H1 (cell line): Measurements from ENCODE around the gene NDUFA11. TPM values are rescaled to one million over a fixed set of nuclear protein-coding genes. Genes with fewer than 3 reads are reported as not detected.
A peak's percentile ranks its signal among the peaks of the same experiment; 100 is the strongest.

Experiments
- CTCF ChIA-PET: fragments of 300-600 bp; sonication (Branson Sonifier 250); formaldehyde crosslinking; loops from one replicate; lab custom pipeline; 2021; ENCODE audit not compliant: partially characterized antibody; lab: Charles Lee
- POLR2A ChIA-PET: fragments of 300-600 bp; sonication (Branson Sonifier 250); formaldehyde crosslinking; loops from one replicate; lab custom pipeline; 2021; ENCODE audit warnings: inconsistent platforms; ENCODE audit not compliant: partially characterized antibody; lab: Charles Lee
- DNase-seq, 2 experiments: peaks; one replicate each; pipeline versions ENCODE4 v3.0.0 to v3.0.0-alpha.2; 2010 to 2022; ENCODE audit warnings: low spot score in 2 of 2, low read depth in 1 of 2, mixed read lengths in 1 of 2
- FAIRE-seq: peaks from 2 replicates; lab custom pipeline; 2011; peaks lifted over from hg19 to GRCh38; lab: Jason Lieb, UNC
- H2AFZ ChIP-seq: 2 replicates; pipeline ENCODE4 v1.8.1; 2012; ENCODE audit warnings: low read length, inconsistent platforms
- H2AK5ac ChIP-seq: 2 replicates; pipeline ENCODE4 v1.6.1; 2013; ENCODE audit warnings: low read depth, low read length
- H2BK120ac ChIP-seq: replicated peaks from 2 replicates; pipeline ENCODE3; 2013; ENCODE audit warnings: low read depth, low read length, inconsistent platforms
- H2BK12ac ChIP-seq: 2 replicates; pipeline ENCODE4 v1.6.1; 2013; ENCODE audit warnings: low read depth, low read length
- H2BK15ac ChIP-seq: 2 replicates; pipeline ENCODE4 v1.6.1; 2013; ENCODE audit warnings: low read length
- H2BK20ac ChIP-seq: 2 replicates; pipeline ENCODE4 v1.6.1; 2013; ENCODE audit warnings: low read length
- H2BK5ac ChIP-seq: 2 replicates; pipeline ENCODE4 v1.6.1; 2013; ENCODE audit warnings: low read depth, low read length
- H3K14ac ChIP-seq: 2 replicates; pipeline ENCODE4 v1.6.1; 2013; ENCODE audit warnings: inconsistent platforms; ENCODE audit not compliant: insufficient read length
- H3K18ac ChIP-seq: 2 replicates; pipeline ENCODE4 v1.6.1; 2013; ENCODE audit warnings: low read length; ENCODE audit errors: extremely low read depth
- H3K23ac ChIP-seq: 2 replicates; pipeline ENCODE4 v1.6.1; 2013; ENCODE audit warnings: inconsistent platforms; ENCODE audit not compliant: insufficient read length
- H3K23me2 ChIP-seq: 2 replicates; pipeline ENCODE4 v1.6.1; 2013; ENCODE audit warnings: low read depth, low read length
- H3K27ac ChIP-seq: 2 replicates; pipeline ENCODE4 v1.6.1; 2011; ENCODE audit warnings: low read depth, low read length, inconsistent platforms
- H3K27me3 ChIP-seq, 4 experiments: replicated peaks in 1 of 4; 1 replicate in 1 of 4; 2 replicates in 3 of 4; pipeline versions ENCODE4 v1.6.1 to v1.8.1; 2011 to 2013; ENCODE audit warnings: low read length in 3 of 4, mild to moderate bottlenecking in 3 of 4, inconsistent platforms in 2 of 4, mixed read lengths in 2 of 4, moderate library complexity in 1 of 4; ENCODE audit not compliant: control insufficient read depth in 3 of 4, insufficient read depth in 3 of 4; ENCODE audit errors: extremely low read depth in 1 of 4
- H3K36me3 ChIP-seq, 4 experiments: 2 replicates each; pipeline versions ENCODE4 v1.6.1 to v1.8.1; 2011 to 2013; ENCODE audit warnings: mild to moderate bottlenecking in 4 of 4, low read length in 3 of 4, moderate library complexity in 2 of 4, control low read depth in 1 of 4, inconsistent platforms in 1 of 4; ENCODE audit not compliant: insufficient read depth in 4 of 4, control insufficient read depth in 2 of 4
- H3K4ac ChIP-seq: replicated peaks from 2 replicates; pipeline ENCODE3; 2013; ENCODE audit warnings: low read length, low read depth, mixed read lengths, inconsistent platforms; ENCODE audit not compliant: insufficient read length
- H3K4me1 ChIP-seq, 4 experiments: replicated peaks in 1 of 4; 1 replicate in 1 of 4; 2 replicates in 3 of 4; pipeline versions ENCODE4 v1.6.1 to v1.8.1; 2011 to 2013; ENCODE audit warnings: low read length in 3 of 4, inconsistent platforms in 2 of 4, mixed read lengths in 1 of 4; ENCODE audit not compliant: insufficient read depth in 4 of 4, control insufficient read depth in 3 of 4
- H3K4me2 ChIP-seq, 2 experiments: 2 replicates each; pipeline versions ENCODE4 v1.6.1 to v1.8.1; 2011 to 2013; ENCODE audit warnings: low read depth in 2 of 2, low read length in 2 of 2, control low read depth in 1 of 2, inconsistent platforms in 1 of 2, mild to moderate bottlenecking in 1 of 2; ENCODE audit not compliant: insufficient read depth in 1 of 2
- H3K4me3 ChIP-seq, 4 experiments: fragments of 200-600, 300-600 bp in 1 of 4; sonication (generic), shearing (Covaris generic), sonication (Bioruptor Twin) in 1 of 4; 2 replicates each; pipeline versions ENCODE4 v1.5.1 to v1.8.1; 2011 to 2016; ENCODE audit warnings: low read length in 4 of 4, low read depth in 3 of 4, control low read depth in 2 of 4, inconsistent platforms in 2 of 4, mild to moderate bottlenecking in 2 of 4, mixed read lengths in 1 of 4, moderate library complexity in 1 of 4; ENCODE audit not compliant: insufficient read depth in 2 of 4; ENCODE audit errors: extremely low read depth in 1 of 4
- H3K56ac ChIP-seq: replicated peaks from 2 replicates; pipeline ENCODE3; 2013; ENCODE audit warnings: low read depth, mild to moderate bottlenecking, mixed read lengths, low read length, inconsistent platforms; ENCODE audit not compliant: insufficient read length
- H3K79me1 ChIP-seq: 2 replicates; pipeline ENCODE4 v1.6.1; 2013; ENCODE audit warnings: low read depth, low read length, control low read depth
- H3K79me2 ChIP-seq, 2 experiments: 2 replicates each; pipeline versions ENCODE4 v1.6.1 to v1.8.1; 2012 to 2013; ENCODE audit warnings: low read length in 2 of 2, mild to moderate bottlenecking in 2 of 2, inconsistent platforms in 1 of 2; ENCODE audit not compliant: insufficient read depth in 2 of 2, control insufficient read depth in 1 of 2
- H3K9ac ChIP-seq, 4 experiments: replicated peaks in 1 of 4; 1 replicate in 1 of 4; 2 replicates in 3 of 4; pipeline versions ENCODE4 v1.6.1 to v1.8.1; 2011 to 2013; ENCODE audit warnings: low read depth in 3 of 4, low read length in 3 of 4, control low read depth in 2 of 4, mild to moderate bottlenecking in 2 of 4, moderate library complexity in 2 of 4, inconsistent platforms in 1 of 4; ENCODE audit errors: extremely low read depth in 1 of 4
- H3K9me3 ChIP-seq, 2 experiments: 2 replicates each; pipeline versions ENCODE4 v1.6.1 to v1.8.1; 2012 to 2013; ENCODE audit warnings: mild to moderate bottlenecking in 2 of 2, moderate library complexity in 2 of 2, control low read depth in 1 of 2, inconsistent platforms in 1 of 2, low read depth in 1 of 2, low read length in 1 of 2, mixed read lengths in 1 of 2; ENCODE audit not compliant: insufficient read depth in 2 of 2
- H4K20me1 ChIP-seq, 2 experiments: replicated peaks in 1 of 2; 2 replicates each; pipeline versions ENCODE3 to v1.8.1; 2011 to 2013; ENCODE audit warnings: inconsistent platforms in 2 of 2, low read length in 2 of 2, mild to moderate bottlenecking in 1 of 2; ENCODE audit not compliant: insufficient read depth in 2 of 2, control insufficient read depth in 1 of 2
- H4K5ac ChIP-seq: 2 replicates; pipeline ENCODE4 v1.6.1; 2013; ENCODE audit warnings: low read length, low read depth, mixed read lengths, inconsistent platforms; ENCODE audit not compliant: insufficient read length
- H4K8ac ChIP-seq: 2 replicates; pipeline ENCODE4 v1.8.0; 2013; ENCODE audit warnings: mild to moderate bottlenecking, moderate library complexity, low read length, inconsistent platforms; ENCODE audit not compliant: insufficient read depth; ENCODE audit errors: extremely low read depth
- H4K91ac ChIP-seq: replicated peaks from 2 replicates; pipeline ENCODE3; 2013; ENCODE audit warnings: low read length, mixed read lengths, inconsistent platforms; ENCODE audit not compliant: insufficient read length
- BACH1 ChIP-seq: IDR thresholded peaks from 2 replicates; pipeline ENCODE4 v1.6.1; 2012; ENCODE audit warnings: low read length, improper control_type of control experiment
- CBX8 ChIP-seq: fragments of 300-800, 300-1000 bp; sonication (generic); IDR thresholded peaks from 2 replicates; pipeline ENCODE4 v1.7.1; 2016; ENCODE audit warnings: low read depth, low read length, borderline replicate concordance
- CHD2 ChIP-seq: IDR thresholded peaks from 2 replicates; pipeline ENCODE4 v1.6.1; 2012; ENCODE audit warnings: low read length, improper control_type of control experiment
- CREB1 ChIP-seq: IDR thresholded peaks from 2 replicates; pipeline ENCODE4 v1.6.1; 2012; ENCODE audit warnings: inconsistent platforms
- RXRA ChIP-seq: IDR thresholded peaks from 2 replicates; pipeline ENCODE4 v1.6.1; 2011; ENCODE audit warnings: low read depth, mild to moderate bottlenecking, low read length, moderate library complexity; ENCODE audit not compliant: insufficient read depth
- SIRT6 ChIP-seq: IDR thresholded peaks from one replicate; pipeline ENCODE4 v1.7.1; 2012; ENCODE audit warnings: low read length, inconsistent platforms
- TAF7 ChIP-seq: optimal IDR thresholded peaks from 2 replicates; pipeline ENCODE3; 2011; ENCODE audit warnings: low read depth, mild to moderate bottlenecking, inconsistent platforms, low read length, moderate library complexity, borderline replicate concordance
- WGBS, 2 experiments: shearing (Covaris generic) in 1 of 2; methylation state at CpG; one replicate each; pipeline versions ENCODE4 v1.1.6 to v1.1.7; 2013 to 2015; ENCODE audit warnings: low lambda C conversion rate in 2 of 2, mixed read lengths in 2 of 2, inconsistent platforms in 1 of 2, low coverage in 1 of 2, missing lambda C conversion rate in 1 of 2; ENCODE audit not compliant: insufficient replicate concordance in 2 of 2, insufficient coverage in 1 of 2, insufficient read length in 1 of 2; ENCODE audit errors: extremely low coverage in 1 of 2, missing lambda C conversion rate in 1 of 2; 5-methylcytosine and 5-hydroxymethylcytosine counted together
- polyA plus RNA-seq, 7 experiments: library from polyadenylated mRNA; depleted of rRNA in 3 of 7; stranded (reverse) in 5 of 7; unstranded in 2 of 7; fragments of >200 nt in 5 of 7; fragments of 200-250 nt in 2 of 7; gene quantifications; 1 replicate in 5 of 7; 2 replicates in 1 of 7; 4 replicates in 1 of 7; pipeline versions ENCODE4 v1.2.1 to v1.2.3, GENCODE V29; 2011 to 2013; ENCODE audit warnings: missing spikeins in 2 of 7, mixed read lengths in 2 of 7
- total RNA-seq: library from RNA; stranded (reverse); fragmentation: NEBNext Ultra II Directional; extraction: Animal tissue kit (Norgen Biotek cat#: 25700); gene quantifications from 2 replicates; pipeline ENCODE4 v1.2.1, GENCODE V29; 2021
- TF ChIP-seq, protein P1 (sequence below): IDR thresholded peaks from 2 replicates; pipeline ENCODE4 v1.6.1; 2011; ENCODE audit warnings: low read length, improper control_type of control experiment

Gene NDUFA11
- total and polyA plus RNA-seq, 2 of the 8 experiments (the other 6 are each of a cell fraction or from before 2014, with no cell fraction given), result 205 to 1,037 TPM

GRCh38 chr19:5933391-5934068 lies 29.9 kb upstream of the NDUFA11 start:
- Histone ChIP-seq H4K20me1 (peaks cover 8 to 25% of the 10 kb centered on the region in 2 experiments), H3K4me1 (no peaks in the 10 kb centered on the region), H3K27me3 (no peaks in the 10 kb centered on the region), H2BK12ac (no peak overlapping the region), H2BK20ac (no peak overlapping the region), H4K91ac (no peak overlapping the region), H3K56ac (no peak overlapping the region), H2BK5ac (no peak overlapping the region), H3K23ac (no peak overlapping the region), H4K5ac (no peak overlapping the region), H2AFZ (no peak overlapping the region), H3K4me2 (no peak overlapping the region), H2BK15ac (no peak overlapping the region), H2AK5ac (no peak overlapping the region), H3K9ac (no peak overlapping the region), H3K18ac (no peak overlapping the region), H4K8ac (peak overlapping the region; percentile 45; the same call in 1 of the 2 replicates), H3K79me1 (peaks cover 15% of the 10 kb centered on the region), H3K4ac (no peak overlapping the region), H3K36me3 (peaks cover 7 to 22% (median 16%) of the 10 kb centered on the region in 4 experiments; a peak in 7 of 8 replicates), H3K4me3 (no peak overlapping the region), H3K14ac (no peak overlapping the region), H2BK120ac (no peak overlapping the region), H3K23me2 (no peaks in the 10 kb centered on the region), H3K9me3 (no peaks in the 10 kb centered on the region), H3K27ac (no peak overlapping the region), H3K79me2 (peaks cover 0 to 8% of the 10 kb centered on the region in 2 experiments; a peak in 1 of 4 replicates)
- DNase-seq (no peak), FAIRE-seq (no peak)
- WGBS, 2 experiments, result 90% methylated on average over 20 of the region's 20 CpGs; no CpG with 5 or more reads in 1 of the 2 experiments
- CTCF ChIA-PET, result interaction anchor here (1.5 to 2.1 kb wide), 3 partner anchors 10 to 107 kb away, joined by 3 to 6 read pairs (median 5); no protein-coding TSS in a partner anchor
- TF ChIP-seq CHD2, result no peak
- no peak for TF ChIP-seq BACH1
- TF ChIP-seq, protein P1, sequence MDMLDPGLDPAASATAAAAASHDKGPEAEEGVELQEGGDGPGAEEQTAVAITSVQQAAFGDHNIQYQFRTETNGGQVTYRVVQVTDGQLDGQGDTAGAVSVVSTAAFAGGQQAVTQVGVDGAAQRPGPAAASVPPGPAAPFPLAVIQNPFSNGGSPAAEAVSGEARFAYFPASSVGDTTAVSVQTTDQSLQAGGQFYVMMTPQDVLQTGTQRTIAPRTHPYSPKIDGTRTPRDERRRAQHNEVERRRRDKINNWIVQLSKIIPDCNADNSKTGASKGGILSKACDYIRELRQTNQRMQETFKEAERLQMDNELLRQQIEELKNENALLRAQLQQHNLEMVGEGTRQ, result no peak
- no peak for TF ChIP-seq SIRT6
- no peak for TF ChIP-seq RXRA
- TF ChIP-seq CREB1, result no peak
- TF ChIP-seq CBX8, result no peak
- no peak for TF ChIP-seq TAF7
- POLR2A ChIA-PET, result no interaction called here
